Measurements from ENCODE around the gene EXOSC9.

Gene EXOSC9

DNA sequence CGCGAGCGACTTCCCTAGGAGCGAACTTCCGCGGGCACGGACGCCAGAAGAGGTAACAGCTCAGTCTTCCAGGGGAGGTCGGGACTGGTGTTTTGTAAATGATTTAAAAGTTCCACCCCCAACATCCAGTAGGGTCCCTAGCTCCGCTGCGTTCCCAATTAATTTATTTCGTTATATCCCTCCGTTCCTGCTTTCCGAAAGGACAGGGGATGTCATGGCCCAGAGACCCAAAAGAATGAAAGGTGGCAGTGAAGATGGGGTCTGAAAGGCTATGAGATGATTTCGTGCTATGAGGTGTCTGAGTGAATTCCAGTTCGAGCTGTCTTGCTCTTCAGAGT lies 35.8 kb upstream of the EXOSC9 start:
- no peaks in the 10 kb centered on the region for H4K20me1 ChIP-seq (ENCODE audit: insufficient read depth, low read length)
- H3K9me2 ChIP-seq (ENCODE audit: low read depth, low read length), result no peaks in the 10 kb centered on the region
- no peak overlapping the region for H3K9ac ChIP-seq (ENCODE audit: low read length)
- H3K36me3 ChIP-seq (ENCODE audit: insufficient read depth, low read length), result no peaks in the 10 kb centered on the region
- no peak overlapping the region for H3K27ac ChIP-seq (ENCODE audit: low read depth, low read length, poor library complexity, severe bottlenecking)
- TF ChIP-seq EZH2 (IDR thresholded peaks at IDR 0.05; ENCODE audit: borderline replicate concordance, low read length), result no peak
- TF ChIP-seq, protein P1, sequence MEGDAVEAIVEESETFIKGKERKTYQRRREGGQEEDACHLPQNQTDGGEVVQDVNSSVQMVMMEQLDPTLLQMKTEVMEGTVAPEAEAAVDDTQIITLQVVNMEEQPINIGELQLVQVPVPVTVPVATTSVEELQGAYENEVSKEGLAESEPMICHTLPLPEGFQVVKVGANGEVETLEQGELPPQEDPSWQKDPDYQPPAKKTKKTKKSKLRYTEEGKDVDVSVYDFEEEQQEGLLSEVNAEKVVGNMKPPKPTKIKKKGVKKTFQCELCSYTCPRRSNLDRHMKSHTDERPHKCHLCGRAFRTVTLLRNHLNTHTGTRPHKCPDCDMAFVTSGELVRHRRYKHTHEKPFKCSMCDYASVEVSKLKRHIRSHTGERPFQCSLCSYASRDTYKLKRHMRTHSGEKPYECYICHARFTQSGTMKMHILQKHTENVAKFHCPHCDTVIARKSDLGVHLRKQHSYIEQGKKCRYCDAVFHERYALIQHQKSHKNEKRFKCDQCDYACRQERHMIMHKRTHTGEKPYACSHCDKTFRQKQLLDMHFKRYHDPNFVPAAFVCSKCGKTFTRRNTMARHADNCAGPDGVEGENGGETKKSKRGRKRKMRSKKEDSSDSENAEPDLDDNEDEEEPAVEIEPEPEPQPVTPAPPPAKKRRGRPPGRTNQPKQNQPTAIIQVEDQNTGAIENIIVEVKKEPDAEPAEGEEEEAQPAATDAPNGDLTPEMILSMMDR (IDR thresholded peaks at IDR 0.05; ENCODE audit: low read length), result no peak
- no peaks in the 10 kb centered on the region for H3K4me1 ChIP-seq (ENCODE audit: insufficient read depth, low read length, severe bottlenecking)
- H3K4me3 ChIP-seq (ENCODE audit: low read depth, low read length, poor library complexity, severe bottlenecking), result no peak overlapping the region
- H3F3A ChIP-seq (ENCODE audit: insufficient read depth, low read length), result no peaks in the 10 kb centered on the region
- H3K4me2 ChIP-seq (ENCODE audit: low read length), result no peak overlapping the region
- no peaks in the 10 kb centered on the region for H3K27me3 ChIP-seq (ENCODE audit: insufficient read depth, low read length)
- no peak overlapping the region for H2AFZ ChIP-seq (ENCODE audit: low read length)
- H3K9me3 ChIP-seq (ENCODE audit: low read length), result no peaks in the 10 kb centered on the region
- H3K79me2 ChIP-seq (ENCODE audit: insufficient read depth, low read length), result no peaks in the 10 kb centered on the region

DNA sequence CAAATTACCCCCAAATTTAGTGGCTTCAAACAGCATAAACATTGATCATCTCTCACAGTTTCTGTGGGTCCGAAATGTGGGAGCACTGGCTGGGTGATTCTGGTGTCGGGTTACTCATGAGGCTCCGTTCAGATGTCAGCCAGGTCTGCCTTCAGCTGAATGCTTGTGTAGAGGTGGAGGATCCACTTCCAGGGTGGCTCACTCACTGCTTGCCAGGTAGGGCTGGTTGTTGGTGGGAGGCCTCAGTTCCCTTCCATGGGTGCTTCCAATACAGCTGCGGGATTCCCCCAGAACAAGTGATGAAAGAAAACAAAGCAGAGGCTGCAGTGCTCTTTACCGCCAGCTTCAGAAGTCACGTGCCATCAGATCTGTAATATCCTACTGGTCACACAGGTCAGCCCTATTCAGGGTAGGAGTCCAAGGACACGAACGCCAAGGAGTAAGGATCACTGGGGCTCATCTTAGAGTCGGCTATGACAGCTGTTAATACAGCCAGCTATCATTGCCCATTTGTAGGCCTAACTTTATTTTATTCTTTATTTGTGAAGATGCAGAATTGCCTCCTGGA lies 35.1 kb upstream of the EXOSC9 start:
- Histone ChIP-seq H3K9me3 (ENCODE audit: low read length) (no peaks in the 10 kb centered on the region), H3K27ac (ENCODE audit: low read depth, low read length, poor library complexity, severe bottlenecking) (no peak overlapping the region), H4K20me1 (ENCODE audit: insufficient read depth, low read length) (no peaks in the 10 kb centered on the region), H3K9me2 (ENCODE audit: low read depth, low read length) (no peaks in the 10 kb centered on the region), H3K36me3 (ENCODE audit: insufficient read depth, low read length) (no peaks in the 10 kb centered on the region), H2AFZ (ENCODE audit: low read length) (no peak overlapping the region), H3K4me2 (ENCODE audit: low read length) (no peak overlapping the region), H3K4me3 (ENCODE audit: low read depth, low read length, poor library complexity, severe bottlenecking) (no peak overlapping the region), H3K4me1 (ENCODE audit: insufficient read depth, low read length, severe bottlenecking) (no peaks in the 10 kb centered on the region), H3K27me3 (ENCODE audit: insufficient read depth, low read length) (no peaks in the 10 kb centered on the region), H3K79me2 (ENCODE audit: insufficient read depth, low read length) (no peaks in the 10 kb centered on the region), H3K9ac (ENCODE audit: low read length) (no peak overlapping the region), H3F3A (ENCODE audit: insufficient read depth, low read length) (no peaks in the 10 kb centered on the region)
- TF ChIP-seq EZH2 (IDR thresholded peaks at IDR 0.05; ENCODE audit: borderline replicate concordance, low read length), result no peak
- TF ChIP-seq, protein P1 (IDR thresholded peaks at IDR 0.05; ENCODE audit: low read length), result no peak

DNA sequence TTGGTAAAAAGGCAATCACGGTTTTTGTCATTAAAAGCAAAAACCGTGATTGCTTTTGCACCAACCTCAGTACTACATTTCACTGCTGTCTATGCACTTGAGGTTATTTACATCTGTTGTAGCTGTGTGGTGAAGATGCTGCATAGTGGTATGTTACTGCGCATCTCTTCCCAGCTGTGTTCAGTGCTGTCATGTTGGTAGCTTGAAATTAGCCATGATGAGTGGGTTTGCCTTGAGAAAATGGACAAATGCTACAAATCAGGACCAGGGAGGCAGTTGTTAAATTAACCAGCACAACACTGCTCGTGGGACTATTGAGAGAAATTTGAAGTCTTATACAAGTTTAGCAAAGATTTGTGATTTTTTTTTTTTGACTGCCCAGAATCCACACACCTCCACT lies 34.0 kb upstream of the EXOSC9 start:
- Histone ChIP-seq H3K9me3 (ENCODE audit: low read length) (no peaks in the 10 kb centered on the region), H3K79me2 (ENCODE audit: insufficient read depth, low read length) (no peaks in the 10 kb centered on the region), H3K4me2 (ENCODE audit: low read length) (no peak overlapping the region), H3K36me3 (ENCODE audit: insufficient read depth, low read length) (no peaks in the 10 kb centered on the region), H3K4me1 (ENCODE audit: insufficient read depth, low read length, severe bottlenecking) (no peaks in the 10 kb centered on the region), H2AFZ (ENCODE audit: low read length) (no peak overlapping the region), H3K27me3 (ENCODE audit: insufficient read depth, low read length) (no peaks in the 10 kb centered on the region), H3K27ac (ENCODE audit: low read depth, low read length, poor library complexity, severe bottlenecking) (no peak overlapping the region), H3K9me2 (ENCODE audit: low read depth, low read length) (no peaks in the 10 kb centered on the region), H3F3A (ENCODE audit: insufficient read depth, low read length) (no peaks in the 10 kb centered on the region), H3K9ac (ENCODE audit: low read length) (no peak overlapping the region), H3K4me3 (ENCODE audit: low read depth, low read length, poor library complexity, severe bottlenecking) (no peak overlapping the region), H4K20me1 (ENCODE audit: insufficient read depth, low read length) (no peaks in the 10 kb centered on the region)
- TF ChIP-seq, protein P1 (IDR thresholded peaks at IDR 0.05; ENCODE audit: low read length), result no peak
- TF ChIP-seq EZH2 (IDR thresholded peaks at IDR 0.05; ENCODE audit: borderline replicate concordance, low read length), result no peak

Data from OCI-LY1 (cell line).